PC-3 (cell line): ENCODE measurements around the gene PHF11. TPM values are rescaled to one million over a fixed set of nuclear protein-coding genes. Genes with fewer than 3 reads are reported as not detected.
A peak's percentile ranks its signal among the peaks of the same experiment; 100 is the strongest.
"Not testable (repeated sequence)": the region's sequence is repeated elsewhere in the genome, so short reads cannot be mapped to it uniquely, and the experiment has no call there.

ENCODE experiments used
- ATAC-seq: fragments of 200-7000 bp; cut with Tn5 transposase; 2 replicates; pipeline ENCODE4 v1.9.1; 2020; ENCODE audit warnings: mild to moderate bottlenecking, moderate library complexity
- BruUV-seq: library from RNA; stranded (reverse); fragments of 400-500 nt; replicated peaks from 2 replicates; lab custom pipeline; 2021; lab: Mats Ljungman, UMichigan
- CTCF ChIA-PET: fragments of 300-600 bp; sonication (Branson Sonifier 250); formaldehyde crosslinking; loops from one replicate; lab custom pipeline; 2022; ENCODE audit warnings: antibody characterized with exemption; lab: Charles Lee
- POLR2A ChIA-PET: fragments of 300-600 bp; sonication (Branson Sonifier 250); formaldehyde crosslinking; loops from one replicate; lab custom pipeline; 2022; ENCODE audit warnings: antibody characterized with exemption; ENCODE audit not compliant: unreplicated experiment; lab: Charles Lee
- DNase-seq: peaks from one replicate; pipeline ENCODE4 v3.0.0-alpha.2; 2015
- H2AFZ ChIP-seq: fragments of 300-600 bp; sonication (generic); 2 replicates; pipeline ENCODE4 v1.6.0; 2016; ENCODE audit warnings: antibody characterized with exemption, low read length
- H3F3A ChIP-seq: fragments of 300-600 bp; sonication (generic); one replicate; pipeline ENCODE4 v1.6.0; 2017; ENCODE audit warnings: antibody characterized with exemption, low read length, control low read depth, mild to moderate bottlenecking; ENCODE audit not compliant: unreplicated experiment
- H3K27ac ChIP-seq: fragments of 300-600 bp; sonication (generic); 2 replicates; pipeline ENCODE4 v1.5.1; 2016; ENCODE audit warnings: mild to moderate bottlenecking, low read length
- H3K27me3 ChIP-seq: fragments of 300-600 bp; sonication (generic); 2 replicates; pipeline ENCODE4 v1.6.1; 2016; ENCODE audit warnings: low read length, mixed read lengths
- H3K36me3 ChIP-seq: fragments of 300-600 bp; sonication (generic); 2 replicates; pipeline ENCODE4 v1.6.1; 2016; ENCODE audit warnings: low read depth, mixed run types, low read length, mixed read lengths
- H3K4me1 ChIP-seq: fragments of 300-600 bp; sonication (generic); 2 replicates; pipeline ENCODE4 v1.5.1; 2016; ENCODE audit warnings: low read length; ENCODE audit not compliant: insufficient read depth
- H3K4me2 ChIP-seq: fragments of 300-600 bp; sonication (generic); 2 replicates; pipeline ENCODE4 v1.6.0; 2016; ENCODE audit warnings: low read length
- H3K4me3 ChIP-seq: fragments of 300-600 bp; sonication (generic); 2 replicates; pipeline ENCODE4 v1.5.1; 2016; ENCODE audit warnings: mild to moderate bottlenecking, low read length, mixed read lengths
- H3K79me2 ChIP-seq: fragments of 300-600 bp; sonication (generic); 2 replicates; pipeline ENCODE4 v1.6.1; 2017; ENCODE audit warnings: low read length, mixed read lengths
- H3K9ac ChIP-seq: fragments of 300-600 bp; sonication (generic); 2 replicates; pipeline ENCODE4 v1.6.0; 2016; ENCODE audit warnings: mild to moderate bottlenecking, low read length
- H3K9me2 ChIP-seq: fragments of 300-600 bp; sonication (generic); replicated peaks from 2 replicates; pipeline ENCODE4 v1.6.1; 2016; ENCODE audit warnings: mixed run types, low read length, mixed read lengths
- H3K9me3 ChIP-seq: fragments of 300-600 bp; sonication (generic); 2 replicates; pipeline ENCODE4 v1.6.1; 2016; ENCODE audit warnings: low read length, mixed read lengths
- H4K20me1 ChIP-seq: fragments of 300-600 bp; sonication (generic); 2 replicates; pipeline ENCODE4 v1.6.1; 2016; ENCODE audit warnings: low read length, mixed read lengths
- EZH2 ChIP-seq: fragments of 300-600 bp; sonication (generic); IDR thresholded peaks from one replicate; pipeline ENCODE4 v1.6.1; 2017; ENCODE audit warnings: antibody characterized with exemption, mild to moderate bottlenecking, low read length; ENCODE audit not compliant: unreplicated experiment
- EZH2phosphoT487 ChIP-seq: fragments of 300-600 bp; sonication (generic); IDR thresholded peaks from 2 replicates; pipeline ENCODE4 v1.6.1; 2018; ENCODE audit warnings: mild to moderate bottlenecking, antibody characterized with exemption, low read length, borderline replicate concordance
- intact Hi-C: fragments of 100-400 bp; cut with micrococcal nuclease; formaldehyde crosslinking; loops from 2 replicates; pipeline ENCODE4 v1.9.0; 2023
- total RNA-seq: library from RNA; depleted of rRNA; stranded (reverse); fragments of >200 nt; gene quantifications from 2 replicates; pipeline ENCODE4 v1.2.3, GENCODE V29; 2014
- TF ChIP-seq, protein P1 (sequence below): fragments of 300-600 bp; sonication (generic); conservative IDR thresholded peaks from 2 replicates; pipeline ENCODE4 v1.5.1; 2017; ENCODE audit warnings: antibody characterized with exemption, low read depth, mild to moderate bottlenecking, low read length

Gene PHF11
- total RNA-seq, 1 experiment from 2014 or later: 7.9 TPM

GRCh38 chr13:49488563-49488962 lies 7.2 kb upstream of the PHF11 start:
- no peaks in the 10 kb centered on the region for H4K20me1 ChIP-seq
- POLR2A ChIA-PET: no interaction called here
- no peak overlapping the region for H3K9ac ChIP-seq
- H3K9me3 ChIP-seq: no peaks in the 10 kb centered on the region
- H3K27me3 ChIP-seq: no peaks in the 10 kb centered on the region
- H3K27ac ChIP-seq: no peak overlapping the region
- no peak for DNase-seq
- no peak for ATAC-seq
- TF ChIP-seq EZH2phosphoT487 (no peak), EZH2 (no peak)
- TF ChIP-seq, protein P1, sequence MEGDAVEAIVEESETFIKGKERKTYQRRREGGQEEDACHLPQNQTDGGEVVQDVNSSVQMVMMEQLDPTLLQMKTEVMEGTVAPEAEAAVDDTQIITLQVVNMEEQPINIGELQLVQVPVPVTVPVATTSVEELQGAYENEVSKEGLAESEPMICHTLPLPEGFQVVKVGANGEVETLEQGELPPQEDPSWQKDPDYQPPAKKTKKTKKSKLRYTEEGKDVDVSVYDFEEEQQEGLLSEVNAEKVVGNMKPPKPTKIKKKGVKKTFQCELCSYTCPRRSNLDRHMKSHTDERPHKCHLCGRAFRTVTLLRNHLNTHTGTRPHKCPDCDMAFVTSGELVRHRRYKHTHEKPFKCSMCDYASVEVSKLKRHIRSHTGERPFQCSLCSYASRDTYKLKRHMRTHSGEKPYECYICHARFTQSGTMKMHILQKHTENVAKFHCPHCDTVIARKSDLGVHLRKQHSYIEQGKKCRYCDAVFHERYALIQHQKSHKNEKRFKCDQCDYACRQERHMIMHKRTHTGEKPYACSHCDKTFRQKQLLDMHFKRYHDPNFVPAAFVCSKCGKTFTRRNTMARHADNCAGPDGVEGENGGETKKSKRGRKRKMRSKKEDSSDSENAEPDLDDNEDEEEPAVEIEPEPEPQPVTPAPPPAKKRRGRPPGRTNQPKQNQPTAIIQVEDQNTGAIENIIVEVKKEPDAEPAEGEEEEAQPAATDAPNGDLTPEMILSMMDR: no peak
- no peaks in the 10 kb centered on the region for H3F3A ChIP-seq
- no peaks in the 10 kb centered on the region for H3K9me2 ChIP-seq
- H3K36me3 ChIP-seq: no peaks in the 10 kb centered on the region
- H3K79me2 ChIP-seq: no peaks in the 10 kb centered on the region
- no peaks in the 10 kb centered on the region for H3K4me1 ChIP-seq
- intact Hi-C loops: no loop called here
- no TSS peak for BruUV-seq
- no peak overlapping the region for H2AFZ ChIP-seq
- H3K4me3 ChIP-seq: no peak overlapping the region
- H3K4me2 ChIP-seq: no peak overlapping the region
- CTCF ChIA-PET: no interaction called here

- intact Hi-C loops: loop anchor here (2.0 to 5.0 kb wide), 2 partner anchors 50 to 113 kb away; partner anchors contain the start of genes CAB39L and SETDB2
- ATAC-seq (no peak), DNase-seq (peak; percentile 8)
- no peak overlapping the region for H3K27ac ChIP-seq
- peaks cover 16% of the 10 kb centered on the region for H3K4me1 ChIP-seq
- TF ChIP-seq, protein P1: peak; percentile 32
- no peak for TF ChIP-seq EZH2phosphoT487
- no peaks in the 10 kb centered on the region for H3K9me2 ChIP-seq
- peak overlapping the region; percentile 82 for H3K4me2 ChIP-seq
- no peaks in the 10 kb centered on the region for H3K36me3 ChIP-seq
- no peaks in the 10 kb centered on the region for H3K9me3 ChIP-seq
- no peaks in the 10 kb centered on the region for H3K27me3 ChIP-seq
- no TSS peak for BruUV-seq
- peak overlapping the region; percentile 72 for H3K4me3 ChIP-seq
- H2AFZ ChIP-seq: peak overlapping the region; percentile 89
- ChIA-PET CTCF (no interaction called here), POLR2A (no interaction called here)
- no peaks in the 10 kb centered on the region for H3K79me2 ChIP-seq
- H4K20me1 ChIP-seq: no peaks in the 10 kb centered on the region
- H3F3A ChIP-seq: no peaks in the 10 kb centered on the region
- peak overlapping the region; percentile 80; the same call in 1 of the 2 replicates for H3K9ac ChIP-seq
Measured at GRCh38 chr13:49494645-49495044, 1.1 kb upstream of the PHF11 start.

GRCh38 chr13:49496837-49497236 lies 1.1 kb downstream of the PHF11 start:
- H3F3A ChIP-seq, ATAC-seq, H3K4me2 ChIP-seq, CTCF ChIA-PET, H3K9me3 ChIP-seq, H3K9ac ChIP-seq, DNase-seq, H3K4me3 ChIP-seq, H2AFZ ChIP-seq, H3K9me2 ChIP-seq, H3K36me3 ChIP-seq, H3K79me2 ChIP-seq, H3K27ac ChIP-seq, H3K27me3 ChIP-seq, H4K20me1 ChIP-seq: not testable (repeated sequence)
- POLR2A ChIA-PET: interaction anchor here (0.6 kb wide), 1 partner anchor 106 kb away, joined by 7 read pairs; no protein-coding TSS in a partner anchor
- H3K4me1 ChIP-seq: peaks cover 26% of the 10 kb centered on the region
- intact Hi-C loops: loop anchor here (5.0 kb wide), 1 partner anchor 110 kb away; no protein-coding TSS in a partner anchor
- BruUV-seq: TSS peak; percentile 32
